Cardiac muscle cell (in vitro differentiated cells and primary cell): Measurements from ENCODE around the gene JOSD2. TPM values are rescaled to one million over a fixed set of nuclear protein-coding genes. Genes with fewer than 3 reads are reported as not detected.

Experiments
- DNase-seq, 2 donors: peaks; one replicate each; pipeline versions ENCODE4 v3.0.0 to v3.0.0-alpha.2; 2010 to 2017; ENCODE audit warnings: low read depth in 1 of 2, low spot score in 1 of 2
- H3K27ac ChIP-seq: fragments of 200-600 bp; sonication (generic); 2 replicates; pipeline ENCODE4 v1.5.1; 2016
- H3K27me3 ChIP-seq: fragments of 200-600 bp; sonication (generic); 2 replicates; pipeline ENCODE4 v1.6.0; 2016; ENCODE audit warnings: control low read depth
- H3K36me3 ChIP-seq: fragments of 200-600 bp; sonication (generic); 2 replicates; pipeline ENCODE4 v1.5.1; 2016; ENCODE audit warnings: control low read depth
- H3K4me1 ChIP-seq: fragments of 200-600 bp; sonication (generic); 2 replicates; pipeline ENCODE4 v1.8.1; 2017; ENCODE audit warnings: low read depth, mild to moderate bottlenecking, mixed run types
- H3K4me3 ChIP-seq: fragments of 200-600 bp; sonication (generic); 2 replicates; pipeline ENCODE4 v1.5.1; 2016; ENCODE audit warnings: mild to moderate bottlenecking
- H3K9me3 ChIP-seq: fragments of 200-600 bp; sonication (generic); 2 replicates; pipeline ENCODE4 v1.5.1; 2017; ENCODE audit warnings: low read depth, mild to moderate bottlenecking, control low read depth
- CTCF ChIP-seq: IDR thresholded peaks from 2 replicates; pipeline ENCODE4 v1.5.1; 2012; ENCODE audit warnings: low read depth, mild to moderate bottlenecking, low read length
- polyA plus RNA-seq: library from polyadenylated mRNA; unstranded; fragments of >200 nt; fragmentation: Nextera tagmentation; extraction: Ambion mirVana; gene quantifications from 2 replicates; pipeline ENCODE4 v1.2.1, GENCODE V29; 2016
- total RNA-seq: library from RNA; depleted of rRNA; stranded (reverse); fragments of >200 nt; gene quantifications from 2 replicates; pipeline ENCODE4 v1.2.3, GENCODE V29; 2016

Gene JOSD2
- total and polyA plus RNA-seq, 2 experiments from 2014 or later = 21.4 to 44.8 TPM

GRCh38 chr19:50510121-50510670 is 795 bp downstream of the JOSD2 start:
- H3K9me3 ChIP-seq = no peaks in the 10 kb centered on the region
- H3K36me3 ChIP-seq = no peaks in the 10 kb centered on the region
- H3K4me3 ChIP-seq = peak overlapping the region; percentile 30
- H3K27me3 ChIP-seq = no peaks in the 10 kb centered on the region
- H3K4me1 ChIP-seq = peaks cover 30% of the 10 kb centered on the region
- H3K27ac ChIP-seq = peak overlapping the region; percentile 7
- no peak for TF ChIP-seq CTCF
- peak in 1 of 2 donors; percentile 21 for DNase-seq

- H3K27me3 ChIP-seq = no peaks in the 10 kb centered on the region
- no peak for DNase-seq
- H3K9me3 ChIP-seq = no peaks in the 10 kb centered on the region
- H3K36me3 ChIP-seq = no peaks in the 10 kb centered on the region
- H3K4me3 ChIP-seq = no peak overlapping the region
- peak overlapping the region; percentile 77 for H3K27ac ChIP-seq
- H3K4me1 ChIP-seq = peaks cover 21% of the 10 kb centered on the region
- no peak for TF ChIP-seq CTCF
Measured at GRCh38 chr19:50509366-50509765, 1.6 kb downstream of the JOSD2 start.

DNA sequence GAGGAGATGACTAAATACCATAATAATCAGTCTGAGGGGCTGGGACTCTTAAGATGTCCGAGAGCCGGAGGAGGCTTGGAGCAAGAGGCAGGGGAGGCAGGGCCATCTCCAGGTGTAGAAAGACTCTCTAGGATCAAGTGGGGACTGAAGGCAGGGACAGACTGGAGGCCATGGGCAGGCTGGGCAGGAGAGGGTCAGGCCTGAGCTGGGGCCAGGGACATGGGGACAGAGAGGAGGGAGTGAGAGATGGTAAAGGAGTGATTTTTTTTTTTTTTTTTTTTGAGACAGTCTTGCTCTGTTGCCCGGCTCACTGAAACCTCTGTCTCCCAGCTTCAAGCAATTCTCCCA is 2.2 kb downstream of the JOSD2 start:
- H3K27ac ChIP-seq = peak overlapping the region; percentile 77
- peaks cover 17% of the 10 kb centered on the region for H3K4me1 ChIP-seq
- no peak overlapping the region for H3K4me3 ChIP-seq
- no peaks in the 10 kb centered on the region for H3K27me3 ChIP-seq
- no peaks in the 10 kb centered on the region for H3K9me3 ChIP-seq
- DNase-seq = no peak
- no peaks in the 10 kb centered on the region for H3K36me3 ChIP-seq
- TF ChIP-seq CTCF = no peak

- TF ChIP-seq CTCF = no peak
- H3K36me3 ChIP-seq = no peaks in the 10 kb centered on the region
- peaks cover 19% of the 10 kb centered on the region for H3K4me1 ChIP-seq
- H3K27me3 ChIP-seq = no peaks in the 10 kb centered on the region
- H3K9me3 ChIP-seq = no peaks in the 10 kb centered on the region
- no peak overlapping the region for H3K27ac ChIP-seq
- DNase-seq = no peak
- H3K4me3 ChIP-seq = no peak overlapping the region
Measured at GRCh38 chr19:50507376-50507775, 3.6 kb downstream of the JOSD2 start.

DNA sequence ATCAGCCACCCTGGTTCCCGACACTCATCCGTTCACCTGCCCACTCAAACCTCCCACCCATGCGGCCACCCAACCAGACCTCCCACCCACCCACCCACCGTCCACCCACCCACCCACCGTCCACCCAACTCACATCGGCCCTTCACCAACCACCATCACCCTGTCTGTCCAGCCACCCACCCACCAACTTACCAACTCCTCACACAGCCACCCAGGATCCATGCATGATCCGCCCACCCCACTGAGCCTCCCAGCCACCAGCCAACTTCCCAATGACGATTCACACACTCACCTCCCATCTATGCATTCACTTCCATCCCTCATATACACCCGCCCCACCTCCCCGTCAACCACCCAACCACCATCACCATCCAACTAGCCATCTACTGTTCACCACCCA is 4.3 kb downstream of the JOSD2 start:
- Histone ChIP-seq H3K9me3 (no peaks in the 10 kb centered on the region), H3K27me3 (no peaks in the 10 kb centered on the region), H3K36me3 (no peaks in the 10 kb centered on the region), H3K4me3 (no peak overlapping the region), H3K27ac (no peak overlapping the region), H3K4me1 (peaks cover 24% of the 10 kb centered on the region)
- no peak for DNase-seq
- no peak for TF ChIP-seq CTCF
